Parathyroid adenoma (tissue), 2 donors: ENCODE measurements around the gene PRDM4.
"Not testable (repeated sequence)": the region's sequence is repeated elsewhere in the genome, so short reads cannot be mapped to it uniquely, and the experiment has no call there.

Experiments used
- H2AFZ ChIP-seq: fragments of 300-600 bp; sonication (generic); one replicate; pipeline ENCODE4 v1.7.0; 2017; ENCODE audit warnings: antibody characterized with exemption, mild to moderate bottlenecking
- H3K27ac ChIP-seq: fragments of 300-600 bp; sonication (generic); one replicate; pipeline ENCODE4 v1.7.0; 2017
- H3K27me3 ChIP-seq: fragments of 300-600 bp; sonication (generic); one replicate; pipeline ENCODE4 v1.7.0; 2017; ENCODE audit warnings: low read length; ENCODE audit not compliant: control insufficient read depth, insufficient read depth
- H3K36me3 ChIP-seq: fragments of 300-600 bp; sonication (generic); one replicate; pipeline ENCODE4 v1.7.0; 2017; ENCODE audit warnings: low read length; ENCODE audit not compliant: control insufficient read depth, insufficient read depth
- H3K4me1 ChIP-seq: fragments of 300-600 bp; sonication (generic); one replicate; pipeline ENCODE4 v1.7.0; 2017; ENCODE audit warnings: control low read depth
- H3K4me2 ChIP-seq: fragments of 300-600 bp; sonication (generic); one replicate; pipeline ENCODE4 v1.7.0; 2017; ENCODE audit warnings: low read length
- H3K4me3 ChIP-seq: fragments of 300-600 bp; sonication (generic); one replicate; pipeline ENCODE4 v1.7.0; 2017; ENCODE audit warnings: low read depth, low read length
- H3K79me2 ChIP-seq: fragments of 300-600 bp; sonication (generic); one replicate; pipeline ENCODE4 v1.7.0; 2017; ENCODE audit warnings: control low read depth
- H3K9ac ChIP-seq: fragments of 300-600 bp; sonication (generic); one replicate; pipeline ENCODE4 v1.7.0; 2017; ENCODE audit warnings: mild to moderate bottlenecking
- H3K9me3 ChIP-seq: fragments of 300-600 bp; sonication (generic); one replicate; pipeline ENCODE4 v1.7.0; 2017; ENCODE audit warnings: low read length; ENCODE audit not compliant: control insufficient read depth
- TF ChIP-seq, protein P1 (sequence below): fragments of 300-600 bp; sonication (generic); IDR thresholded peaks from one replicate; pipeline ENCODE4 v1.7.0; 2017; ENCODE audit warnings: antibody characterized with exemption, mild to moderate bottlenecking
- donor health status: primary hyperparathyroidism.

Gene PRDM4

GRCh38 chr12:107715780-107716179, 45.2 kb downstream of the PRDM4 start:
- Histone ChIP-seq H2AFZ (no peak overlapping the region), H3K4me3 (no peak overlapping the region), H3K4me1 (peaks cover 3% of the 10 kb centered on the region), H3K9me3 (no peaks in the 10 kb centered on the region), H3K79me2 (no peaks in the 10 kb centered on the region), H3K27ac (no peak overlapping the region), H3K9ac (no peak overlapping the region), H3K4me2 (no peak overlapping the region), H3K36me3 (no peaks in the 10 kb centered on the region), H3K27me3 (no peaks in the 10 kb centered on the region)
- TF ChIP-seq, protein P1, sequence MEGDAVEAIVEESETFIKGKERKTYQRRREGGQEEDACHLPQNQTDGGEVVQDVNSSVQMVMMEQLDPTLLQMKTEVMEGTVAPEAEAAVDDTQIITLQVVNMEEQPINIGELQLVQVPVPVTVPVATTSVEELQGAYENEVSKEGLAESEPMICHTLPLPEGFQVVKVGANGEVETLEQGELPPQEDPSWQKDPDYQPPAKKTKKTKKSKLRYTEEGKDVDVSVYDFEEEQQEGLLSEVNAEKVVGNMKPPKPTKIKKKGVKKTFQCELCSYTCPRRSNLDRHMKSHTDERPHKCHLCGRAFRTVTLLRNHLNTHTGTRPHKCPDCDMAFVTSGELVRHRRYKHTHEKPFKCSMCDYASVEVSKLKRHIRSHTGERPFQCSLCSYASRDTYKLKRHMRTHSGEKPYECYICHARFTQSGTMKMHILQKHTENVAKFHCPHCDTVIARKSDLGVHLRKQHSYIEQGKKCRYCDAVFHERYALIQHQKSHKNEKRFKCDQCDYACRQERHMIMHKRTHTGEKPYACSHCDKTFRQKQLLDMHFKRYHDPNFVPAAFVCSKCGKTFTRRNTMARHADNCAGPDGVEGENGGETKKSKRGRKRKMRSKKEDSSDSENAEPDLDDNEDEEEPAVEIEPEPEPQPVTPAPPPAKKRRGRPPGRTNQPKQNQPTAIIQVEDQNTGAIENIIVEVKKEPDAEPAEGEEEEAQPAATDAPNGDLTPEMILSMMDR: no peak

- H3K9me3 ChIP-seq, H2AFZ ChIP-seq, H3K9ac ChIP-seq, H3K36me3 ChIP-seq, H3K4me3 ChIP-seq, H3K79me2 ChIP-seq, H3K4me1 ChIP-seq, H3K4me2 ChIP-seq, H3K27me3 ChIP-seq, H3K27ac ChIP-seq: not testable (repeated sequence)
Measured at GRCh38 chr12:107705522-107705921, 55.4 kb downstream of the PRDM4 start.

DNA sequence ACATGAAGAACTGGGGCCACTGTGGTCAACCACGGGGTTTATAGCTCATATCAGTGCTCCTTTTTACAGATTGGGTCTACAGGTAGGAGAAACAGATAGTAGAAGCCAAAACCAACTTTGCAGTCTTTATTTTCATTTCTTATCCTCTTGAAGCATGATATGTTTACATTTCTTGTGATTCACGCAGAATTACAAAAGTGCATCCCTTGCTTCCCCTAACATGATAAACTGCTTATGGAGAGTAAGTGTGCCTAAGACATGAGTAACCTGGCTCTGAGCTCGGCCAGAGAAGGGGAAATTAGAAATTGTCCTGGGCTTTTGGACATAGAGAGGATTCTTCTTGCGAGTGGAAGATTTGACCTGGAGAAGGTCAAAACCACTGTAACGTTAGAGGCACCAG, 56.9 kb downstream of the PRDM4 start:
- H3K4me1 ChIP-seq: no peaks in the 10 kb centered on the region
- TF ChIP-seq, protein P1: no peak
- no peaks in the 10 kb centered on the region for H3K79me2 ChIP-seq
- peaks cover under 1% of the 10 kb centered on the region for H3K36me3 ChIP-seq
- no peak overlapping the region for H3K4me3 ChIP-seq
- H3K4me2 ChIP-seq: peak overlapping the region; percentile 11
- H3K27me3 ChIP-seq: no peaks in the 10 kb centered on the region
- H3K9ac ChIP-seq: no peak overlapping the region
- no peak overlapping the region for H3K27ac ChIP-seq
- H2AFZ ChIP-seq: no peak overlapping the region
- no peaks in the 10 kb centered on the region for H3K9me3 ChIP-seq

- Histone ChIP-seq H3K79me2 (no peaks in the 10 kb centered on the region), H2AFZ (no peak overlapping the region), H3K9me3 (no peaks in the 10 kb centered on the region), H3K27me3 (no peaks in the 10 kb centered on the region), H3K4me2 (no peak overlapping the region), H3K4me3 (no peak overlapping the region), H3K27ac (no peak overlapping the region), H3K4me1 (no peaks in the 10 kb centered on the region), H3K9ac (no peak overlapping the region), H3K36me3 (no peaks in the 10 kb centered on the region)
- TF ChIP-seq, protein P1: no peak
Measured at GRCh38 chr12:107702106-107702505, 58.8 kb downstream of the PRDM4 start.

DNA sequence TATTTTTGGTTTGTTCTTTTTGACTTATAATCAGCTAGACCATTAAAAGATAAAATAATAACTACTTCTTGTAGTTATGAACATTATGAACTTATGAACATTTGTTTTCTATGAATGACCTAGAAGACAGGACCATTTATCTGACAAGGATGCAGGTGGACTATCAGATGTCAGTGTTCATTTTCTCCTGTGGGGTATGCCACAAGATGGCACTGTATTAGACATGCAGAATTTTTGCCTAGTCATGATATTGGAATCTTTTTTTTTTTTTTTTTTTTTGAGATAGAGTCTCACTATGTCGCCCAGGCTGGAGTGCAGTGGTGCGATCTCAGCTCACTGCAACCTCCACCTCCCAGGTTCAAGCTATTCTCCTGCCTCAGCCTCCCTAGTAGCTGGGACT, 65.2 kb downstream of the PRDM4 start:
- not testable (repeated sequence) for H3K79me2 ChIP-seq, H2AFZ ChIP-seq, H3K36me3 ChIP-seq, H3K9ac ChIP-seq, H3K9me3 ChIP-seq, H3K27ac ChIP-seq, H3K27me3 ChIP-seq, H3K4me2 ChIP-seq, H3K4me1 ChIP-seq, H3K4me3 ChIP-seq
- TF ChIP-seq, protein P1: peak; percentile 20
